ENCODE data around the gene FAM83E. TPM values are rescaled to one million over a fixed set of nuclear protein-coding genes. Genes with fewer than 3 reads are reported as not detected.

Gene FAM83E
- polyA plus RNA-seq, 1 donor from 2014 or later: 0.73 TPM

DNA sequence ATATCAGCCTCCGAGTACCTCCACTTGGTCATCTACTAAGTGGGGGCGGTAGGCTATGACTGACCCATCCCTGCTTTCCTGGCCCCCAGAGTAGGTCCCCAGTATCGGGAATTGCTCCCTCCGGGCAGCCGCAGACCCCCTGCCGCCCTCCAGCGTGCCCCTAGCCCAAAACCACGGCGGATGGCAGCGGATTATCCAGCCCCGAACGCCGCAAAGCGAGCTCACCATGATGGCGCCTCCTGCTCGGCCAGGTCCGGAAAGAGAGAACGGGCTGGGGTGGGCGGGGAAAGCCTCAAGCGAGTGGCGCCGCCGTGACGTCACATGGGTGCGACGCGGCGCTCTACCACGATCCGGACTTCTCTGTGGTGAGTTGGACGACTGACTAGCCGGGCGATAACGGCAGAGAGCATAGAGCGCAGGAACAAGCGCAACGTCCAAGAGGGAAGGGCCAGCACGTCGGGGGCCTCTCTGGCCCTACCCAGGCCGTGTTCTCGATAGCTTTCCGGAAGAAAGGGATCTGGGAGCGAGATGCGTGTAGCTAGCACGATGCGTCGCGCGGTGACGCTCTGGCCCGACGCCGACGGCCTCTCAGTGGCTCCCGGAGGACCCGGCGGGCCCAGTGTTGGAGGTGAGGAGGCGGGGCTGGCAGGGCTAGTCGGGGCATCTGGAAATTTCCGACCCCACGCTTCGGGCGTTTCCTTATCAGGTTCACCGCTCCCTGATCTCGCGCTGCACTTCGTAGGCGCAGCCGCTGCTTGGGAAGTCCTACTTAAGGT, 4.2 kb upstream of the FAM83E start, which contains the start of the genes RPL18 and SPHK2:
Gene RPL18, minus strand, starts transcription at position 263 of the 776 bp plus-strand sequence. Its CDS starts 35 bp downstream, at position 228.
Gene SPHK2, plus strand, starts transcription at position 591 of the 776 bp plus-strand sequence. CDS start 1,009 bp downstream, outside the sequence.
- H3K27ac ChIP-seq (ENCODE audit: low read length): peak within 1 kb of the TSS; percentile 83
- H3K4me2 ChIP-seq (ENCODE audit: low read length): peak within 1 kb of the TSS; percentile 90
- no peaks in the 10 kb centered on the region for H3K9me2 ChIP-seq (ENCODE audit: insufficient read depth, low read length)
- peak within 1 kb of the TSS; percentile 88 for H3K4me3 ChIP-seq (ENCODE audit: low read length)
- no peaks in the 10 kb centered on the region for H3K27me3 ChIP-seq (ENCODE audit: insufficient read depth, low read depth, low read length)
- no peaks in the 10 kb centered on the region for H3K9me3 ChIP-seq (ENCODE audit: low read length)
- H3K79me2 ChIP-seq (replicated peaks; ENCODE audit: insufficient read depth, low read length): peaks cover 24% of the 10 kb centered on the region
- H4K20me1 ChIP-seq (ENCODE audit: insufficient read depth): peaks cover 4% of the 10 kb centered on the region
- H3K9ac ChIP-seq (ENCODE audit: low read length): peak within 1 kb of the TSS; percentile 88
- peaks cover 3% of the 10 kb centered on the region for H3K36me3 ChIP-seq (ENCODE audit: insufficient read depth, low read length)
- peaks cover 5% of the 10 kb centered on the region for H3F3A ChIP-seq (ENCODE audit: insufficient read depth, low read length, poor library complexity, severe bottlenecking)
- peak within 1 kb of the TSS; percentile 52 for H2AFZ ChIP-seq (ENCODE audit: low read depth, low read length)
- TF ChIP-seq POLR2AphosphoS5 (IDR thresholded peaks at IDR 0.05) (peak; percentile 96), EP300 (conservative IDR thresholded peaks at IDR 0.05; ENCODE audit: poor library complexity, severe bottlenecking) (peak; percentile 86), SMC3 (conservative IDR thresholded peaks at IDR 0.05; ENCODE audit: poor library complexity) (peak; percentile 54), MXI1 (conservative IDR thresholded peaks at IDR 0.05; ENCODE audit: poor library complexity, severe bottlenecking) (peak; percentile 88), RAD21 (conservative IDR thresholded peaks at IDR 0.05) (peak; percentile 38), TAF1 (IDR thresholded peaks at IDR 0.05; ENCODE audit: low read depth) (peak; percentile 96), EZH2 (IDR thresholded peaks at IDR 0.05; ENCODE audit: borderline replicate concordance, insufficient read depth, low read length, poor library complexity, severe bottlenecking) (no peak)
- TF ChIP-seq, protein P1, sequence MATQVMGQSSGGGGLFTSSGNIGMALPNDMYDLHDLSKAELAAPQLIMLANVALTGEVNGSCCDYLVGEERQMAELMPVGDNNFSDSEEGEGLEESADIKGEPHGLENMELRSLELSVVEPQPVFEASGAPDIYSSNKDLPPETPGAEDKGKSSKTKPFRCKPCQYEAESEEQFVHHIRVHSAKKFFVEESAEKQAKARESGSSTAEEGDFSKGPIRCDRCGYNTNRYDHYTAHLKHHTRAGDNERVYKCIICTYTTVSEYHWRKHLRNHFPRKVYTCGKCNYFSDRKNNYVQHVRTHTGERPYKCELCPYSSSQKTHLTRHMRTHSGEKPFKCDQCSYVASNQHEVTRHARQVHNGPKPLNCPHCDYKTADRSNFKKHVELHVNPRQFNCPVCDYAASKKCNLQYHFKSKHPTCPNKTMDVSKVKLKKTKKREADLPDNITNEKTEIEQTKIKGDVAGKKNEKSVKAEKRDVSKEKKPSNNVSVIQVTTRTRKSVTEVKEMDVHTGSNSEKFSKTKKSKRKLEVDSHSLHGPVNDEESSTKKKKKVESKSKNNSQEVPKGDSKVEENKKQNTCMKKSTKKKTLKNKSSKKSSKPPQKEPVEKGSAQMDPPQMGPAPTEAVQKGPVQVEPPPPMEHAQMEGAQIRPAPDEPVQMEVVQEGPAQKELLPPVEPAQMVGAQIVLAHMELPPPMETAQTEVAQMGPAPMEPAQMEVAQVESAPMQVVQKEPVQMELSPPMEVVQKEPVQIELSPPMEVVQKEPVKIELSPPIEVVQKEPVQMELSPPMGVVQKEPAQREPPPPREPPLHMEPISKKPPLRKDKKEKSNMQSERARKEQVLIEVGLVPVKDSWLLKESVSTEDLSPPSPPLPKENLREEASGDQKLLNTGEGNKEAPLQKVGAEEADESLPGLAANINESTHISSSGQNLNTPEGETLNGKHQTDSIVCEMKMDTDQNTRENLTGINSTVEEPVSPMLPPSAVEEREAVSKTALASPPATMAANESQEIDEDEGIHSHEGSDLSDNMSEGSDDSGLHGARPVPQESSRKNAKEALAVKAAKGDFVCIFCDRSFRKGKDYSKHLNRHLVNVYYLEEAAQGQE (IDR thresholded peaks at IDR 0.05; ENCODE audit: borderline replicate concordance): peak; percentile 96
- TF ChIP-seq, protein P2, sequence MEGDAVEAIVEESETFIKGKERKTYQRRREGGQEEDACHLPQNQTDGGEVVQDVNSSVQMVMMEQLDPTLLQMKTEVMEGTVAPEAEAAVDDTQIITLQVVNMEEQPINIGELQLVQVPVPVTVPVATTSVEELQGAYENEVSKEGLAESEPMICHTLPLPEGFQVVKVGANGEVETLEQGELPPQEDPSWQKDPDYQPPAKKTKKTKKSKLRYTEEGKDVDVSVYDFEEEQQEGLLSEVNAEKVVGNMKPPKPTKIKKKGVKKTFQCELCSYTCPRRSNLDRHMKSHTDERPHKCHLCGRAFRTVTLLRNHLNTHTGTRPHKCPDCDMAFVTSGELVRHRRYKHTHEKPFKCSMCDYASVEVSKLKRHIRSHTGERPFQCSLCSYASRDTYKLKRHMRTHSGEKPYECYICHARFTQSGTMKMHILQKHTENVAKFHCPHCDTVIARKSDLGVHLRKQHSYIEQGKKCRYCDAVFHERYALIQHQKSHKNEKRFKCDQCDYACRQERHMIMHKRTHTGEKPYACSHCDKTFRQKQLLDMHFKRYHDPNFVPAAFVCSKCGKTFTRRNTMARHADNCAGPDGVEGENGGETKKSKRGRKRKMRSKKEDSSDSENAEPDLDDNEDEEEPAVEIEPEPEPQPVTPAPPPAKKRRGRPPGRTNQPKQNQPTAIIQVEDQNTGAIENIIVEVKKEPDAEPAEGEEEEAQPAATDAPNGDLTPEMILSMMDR (IDR thresholded peaks at IDR 0.05; ENCODE audit: poor library complexity, severe bottlenecking): peak; percentile 45

DNA sequence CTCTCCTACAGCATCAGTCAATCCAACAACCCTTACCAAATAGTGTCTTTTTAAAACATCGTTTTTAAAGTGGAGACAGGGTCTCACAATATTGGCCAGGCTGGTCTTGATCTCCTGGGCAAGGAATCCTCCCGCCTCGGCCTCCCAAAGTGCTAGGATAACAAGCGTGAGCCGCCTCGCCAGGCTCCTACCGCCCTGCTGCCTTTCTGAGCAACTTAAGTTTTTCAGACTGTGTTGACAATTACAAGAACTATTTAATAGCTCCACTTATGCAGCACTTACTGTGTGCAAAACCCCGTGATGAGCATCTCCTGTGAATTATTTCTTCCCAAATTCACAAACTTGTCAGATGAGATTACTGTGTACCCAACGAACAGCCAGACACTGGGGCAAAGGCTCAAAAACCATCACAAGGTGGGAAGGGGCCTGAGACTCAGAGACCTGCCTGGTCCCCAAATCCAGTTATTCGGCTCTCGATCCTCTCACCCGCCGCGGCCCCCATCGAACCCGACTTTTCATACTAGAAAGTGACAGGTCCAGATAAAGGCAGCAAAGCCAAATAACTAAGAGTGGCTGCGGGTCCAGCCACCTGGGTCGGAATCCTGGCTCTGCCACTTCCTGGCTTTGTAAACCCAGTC, 3.5 kb upstream of the FAM83E start:
- H3K36me3 ChIP-seq (ENCODE audit: insufficient read depth, low read length): peaks cover 3% of the 10 kb centered on the region
- H3K79me2 ChIP-seq (replicated peaks; ENCODE audit: insufficient read depth, low read length): peaks cover 24% of the 10 kb centered on the region
- peaks cover 2% of the 10 kb centered on the region for H3F3A ChIP-seq (ENCODE audit: insufficient read depth, low read length, poor library complexity, severe bottlenecking)
- H3K9ac ChIP-seq (ENCODE audit: low read length): peak overlapping the region; percentile 88
- H3K27ac ChIP-seq (ENCODE audit: low read length): peak overlapping the region; percentile 83
- peaks cover 4% of the 10 kb centered on the region for H4K20me1 ChIP-seq (ENCODE audit: insufficient read depth)
- no peaks in the 10 kb centered on the region for H3K9me3 ChIP-seq (ENCODE audit: low read length)
- H3K4me3 ChIP-seq (ENCODE audit: low read length): peak overlapping the region; percentile 88
- H2AFZ ChIP-seq (ENCODE audit: low read depth, low read length): peak overlapping the region; percentile 52
- no peaks in the 10 kb centered on the region for H3K9me2 ChIP-seq (ENCODE audit: insufficient read depth, low read length)
- no peaks in the 10 kb centered on the region for H3K27me3 ChIP-seq (ENCODE audit: insufficient read depth, low read depth, low read length)
- TF ChIP-seq POLR2AphosphoS5 (IDR thresholded peaks at IDR 0.05) (no peak), SMC3 (conservative IDR thresholded peaks at IDR 0.05; ENCODE audit: poor library complexity) (no peak), MXI1 (conservative IDR thresholded peaks at IDR 0.05; ENCODE audit: poor library complexity, severe bottlenecking) (no peak), EP300 (conservative IDR thresholded peaks at IDR 0.05; ENCODE audit: poor library complexity, severe bottlenecking) (no peak), TAF1 (IDR thresholded peaks at IDR 0.05; ENCODE audit: low read depth) (no peak), RAD21 (conservative IDR thresholded peaks at IDR 0.05) (no peak)
- TF ChIP-seq, protein P2 (IDR thresholded peaks at IDR 0.05; ENCODE audit: poor library complexity, severe bottlenecking): no peak
- peak overlapping the region; percentile 88 for H3K4me2 ChIP-seq (ENCODE audit: low read length)

Measured in neural cell (in vitro differentiated cells).